HEK293T (cell line): ENCODE measurements around the gene MADCAM1.

ENCODE experiments used
- CTCF ChIA-PET: fragments of 350-600 bp; formaldehyde crosslinking; extraction: SDS; loops from one replicate; lab custom pipeline; 2021; ENCODE audit warnings: antibody characterized with exemption, inconsistent platforms; lab: Yijun Ruan, JAX
- POLR2A ChIA-PET: fragments of 350-600 bp; formaldehyde crosslinking; extraction: SDS; loops from one replicate; lab custom pipeline; 2020; ENCODE audit warnings: antibody characterized with exemption, inconsistent platforms; lab: Yijun Ruan, JAX
- DNase-seq: peaks from one replicate; pipeline ENCODE4 v3.0.0; 2012; ENCODE audit warnings: mixed read lengths; ENCODE audit errors: extremely low spot score
- ARNT ChIP-seq: fragments of 450-650 bp; IDR thresholded peaks from 2 replicates; pipeline ENCODE4 v1.6.1; 2017; ENCODE audit warnings: mild to moderate bottlenecking
- BHLHE40 ChIP-seq: fragments of 450-650 bp; IDR thresholded peaks from 2 replicates; pipeline ENCODE4 v1.6.1; 2016; ENCODE audit warnings: mild to moderate bottlenecking, moderate library complexity, borderline replicate concordance
- CTBP1 ChIP-seq: fragments of 450-650 bp; IDR thresholded peaks from 2 replicates; pipeline ENCODE4 v1.6.1; 2016; ENCODE audit warnings: borderline replicate concordance
- ELF4 ChIP-seq: fragments of 450-650 bp; IDR thresholded peaks from 2 replicates; pipeline ENCODE4 v1.6.1; 2017; ENCODE audit warnings: antibody characterized with exemption
- FOXA1 ChIP-seq: fragments of 450-650 bp; IDR thresholded peaks from 2 replicates; pipeline ENCODE4 v1.6.1; 2016; ENCODE audit warnings: mild to moderate bottlenecking
- FOXK2 ChIP-seq: fragments of 450-650 bp; IDR thresholded peaks from 2 replicates; pipeline ENCODE4 v1.6.1; 2016; ENCODE audit warnings: mild to moderate bottlenecking
- FOXM1 ChIP-seq: fragments of 450-650 bp; IDR thresholded peaks from 2 replicates; pipeline ENCODE4 v1.6.1; 2017; ENCODE audit warnings: mild to moderate bottlenecking, borderline replicate concordance
- HDGF ChIP-seq: fragments of 450-650 bp; IDR thresholded peaks from 2 replicates; pipeline ENCODE4 v1.6.1; 2017; ENCODE audit warnings: antibody characterized with exemption, borderline replicate concordance
- L3MBTL2 ChIP-seq: fragments of 450-650 bp; conservative IDR thresholded peaks from 2 replicates; pipeline ENCODE4 v1.6.1; 2016; ENCODE audit warnings: mild to moderate bottlenecking
- LEF1 ChIP-seq: fragments of 450-650 bp; IDR thresholded peaks from 2 replicates; pipeline ENCODE4 v1.6.1; 2017; ENCODE audit warnings: mild to moderate bottlenecking, borderline replicate concordance
- NFRKB ChIP-seq: fragments of 450-650 bp; IDR thresholded peaks from 2 replicates; pipeline ENCODE4 v1.6.1; 2016; ENCODE audit warnings: mild to moderate bottlenecking, moderate library complexity
- SP1 ChIP-seq: fragments of 450-650 bp; IDR thresholded peaks from 2 replicates; pipeline ENCODE4 v1.6.1; 2017
- SUZ12 ChIP-seq: fragments of 450-650 bp; IDR thresholded peaks from 2 replicates; pipeline ENCODE4 v1.6.1; 2016; ENCODE audit warnings: mild to moderate bottlenecking
- TARDBP ChIP-seq: fragments of 450-650 bp; IDR thresholded peaks from 2 replicates; pipeline ENCODE4 v1.6.1; 2016
- ZNF384 ChIP-seq: fragments of 450-650 bp; IDR thresholded peaks from 2 replicates; pipeline ENCODE4 v1.6.1; 2016
- TF ChIP-seq, protein P1 (sequence below): fragments of 450-650 bp; IDR thresholded peaks from 2 replicates; pipeline ENCODE4 v1.6.1; 2016

Gene MADCAM1

GRCh38 chr19:463483-464207, 32.6 kb upstream of the MADCAM1 start:
- DNase-seq, result no peak
- POLR2A ChIA-PET, result no interaction called here
- TF ChIP-seq FOXA1 (no peak), SUZ12 (no peak), ARNT (no peak), SP1 (no peak), LEF1 (no peak), NFRKB (no peak), FOXK2 (no peak)
- TF ChIP-seq, protein P1, sequence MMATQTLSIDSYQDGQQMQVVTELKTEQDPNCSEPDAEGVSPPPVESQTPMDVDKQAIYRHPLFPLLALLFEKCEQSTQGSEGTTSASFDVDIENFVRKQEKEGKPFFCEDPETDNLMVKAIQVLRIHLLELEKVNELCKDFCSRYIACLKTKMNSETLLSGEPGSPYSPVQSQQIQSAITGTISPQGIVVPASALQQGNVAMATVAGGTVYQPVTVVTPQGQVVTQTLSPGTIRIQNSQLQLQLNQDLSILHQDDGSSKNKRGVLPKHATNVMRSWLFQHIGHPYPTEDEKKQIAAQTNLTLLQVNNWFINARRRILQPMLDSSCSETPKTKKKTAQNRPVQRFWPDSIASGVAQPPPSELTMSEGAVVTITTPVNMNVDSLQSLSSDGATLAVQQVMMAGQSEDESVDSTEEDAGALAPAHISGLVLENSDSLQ, result no peak
- CTCF ChIA-PET, result interaction anchor here (0.8 kb wide), 1 partner anchor 32 kb away, joined by 4 read pairs; no protein-coding TSS in a partner anchor

DNA sequence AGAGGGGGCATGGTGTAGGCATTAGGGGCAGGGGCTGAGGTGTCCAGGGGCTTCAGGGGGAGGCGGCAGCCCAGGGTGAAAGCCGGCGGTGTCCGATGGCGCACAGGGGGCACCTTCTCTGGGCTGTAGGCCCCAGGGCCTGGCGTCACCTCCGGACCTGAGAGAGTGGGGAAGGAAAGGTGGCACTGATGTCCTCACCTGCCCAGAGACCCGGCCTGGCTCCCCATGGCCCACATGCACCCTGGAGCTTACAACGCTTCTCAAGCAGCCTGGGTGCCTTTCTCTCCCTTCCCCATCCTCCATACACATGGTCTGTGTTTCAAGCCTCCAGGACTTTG, 32.1 kb upstream of the MADCAM1 start:
- POLR2A ChIA-PET, result no interaction called here
- CTCF ChIA-PET, result interaction anchor here (0.8 kb wide), 1 partner anchor 31 kb away, joined by 4 read pairs; no protein-coding TSS in a partner anchor
- no peak for DNase-seq
- TF ChIP-seq TARDBP (no peak), SP1 (no peak), BHLHE40 (no peak), LEF1 (no peak), ARNT (no peak), FOXM1 (no peak), L3MBTL2 (no peak), SUZ12 (no peak), CTBP1 (no peak), ELF4 (no peak)

GRCh38 chr19:465056-465816, 31.1 kb upstream of the MADCAM1 start:
- DNase-seq, result no peak
- TF ChIP-seq FOXK2, result no peak
- ChIA-PET CTCF (no interaction called here), POLR2A (no interaction called here)

- TF ChIP-seq LEF1, result no peak
- TF ChIP-seq TARDBP, result no peak
- TF ChIP-seq ARNT, result no peak
- TF ChIP-seq L3MBTL2, result no peak
- POLR2A ChIA-PET, result interaction anchor here (1.4 kb wide), 1 partner anchor 13 kb away, joined by 3 read pairs; no protein-coding TSS in a partner anchor
- DNase-seq, result no peak
- CTCF ChIA-PET, result no interaction called here
Observed at GRCh38 chr19:467554-467953, 28.7 kb upstream of the MADCAM1 start.

- TF ChIP-seq ARNT, result no peak
- no peak for TF ChIP-seq L3MBTL2
- no peak for TF ChIP-seq NFRKB
- TF ChIP-seq SP1, result no peak
- no peak for TF ChIP-seq ZNF384
- no peak for TF ChIP-seq ELF4
- TF ChIP-seq HDGF, result no peak
- no peak for TF ChIP-seq LEF1
- TF ChIP-seq, protein P1, result no peak
- TF ChIP-seq BHLHE40, result no peak
- no peak for TF ChIP-seq CTBP1
- no peak for TF ChIP-seq FOXK2
- TF ChIP-seq FOXA1, result no peak
- no peak for TF ChIP-seq TARDBP
- no peak for TF ChIP-seq SUZ12
- TF ChIP-seq FOXM1, result no peak
- DNase-seq, result no peak
- CTCF ChIA-PET, result no interaction called here
- POLR2A ChIA-PET, result interaction anchor here (1.4 kb wide), 1 partner anchor 11 kb away, joined by 3 read pairs; no protein-coding TSS in a partner anchor
Observed at GRCh38 chr19:468587-469256, 27.6 kb upstream of the MADCAM1 start.

DNA sequence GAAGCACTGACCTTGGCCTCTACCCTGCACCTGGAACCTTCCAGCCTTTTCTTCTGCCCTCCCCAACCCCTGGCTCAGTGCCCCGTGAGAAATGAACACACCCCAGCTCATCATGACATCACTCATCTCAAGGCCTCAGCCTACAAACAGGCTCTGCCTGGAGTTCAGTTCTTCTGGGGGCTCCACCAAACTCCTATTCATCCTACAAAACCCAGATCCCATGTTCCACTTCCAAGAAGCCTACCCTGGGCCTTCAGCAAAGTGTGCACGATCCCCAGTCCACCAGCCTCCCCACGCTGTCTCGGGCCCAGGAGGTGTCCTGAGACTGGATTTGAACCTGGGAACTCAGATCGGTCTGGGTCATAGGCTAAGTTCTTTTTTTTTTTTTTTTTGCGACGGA, 26.5 kb upstream of the MADCAM1 start:
- POLR2A ChIA-PET, result no interaction called here
- TF ChIP-seq, protein P1, result no peak
- TF ChIP-seq NFRKB (no peak), FOXM1 (no peak), TARDBP (no peak), SUZ12 (no peak), BHLHE40 (no peak), HDGF (no peak), SP1 (no peak), ELF4 (no peak), LEF1 (no peak), ARNT (no peak), CTBP1 (no peak), FOXA1 (no peak)
- DNase-seq, result no peak
- CTCF ChIA-PET, result no interaction called here
